ENCODE data around the gene GMDS. TPM values are rescaled to one million over a fixed set of nuclear protein-coding genes. Genes with fewer than 3 reads are reported as not detected.

Gene GMDS
- total and polyA plus RNA-seq, 4 donors = 7.3 to 28.3 (median 16.1) TPM

- Histone ChIP-seq H3K9me3 (ENCODE audit: control insufficient read depth in 4 of 4, insufficient read depth in 3 of 4, low read length in 3 of 4) (no peaks in the 10 kb centered on the region), H3K9ac (ENCODE audit: insufficient read depth in 1 of 2, low read length in 2 of 2) (no peak overlapping the region), H3K4me1 (ENCODE audit: control insufficient read depth in 5 of 5, insufficient read depth in 5 of 5, low read length in 5 of 5) (no peaks in the 10 kb centered on the region), H3K27me3 (ENCODE audit: control insufficient read depth in 3 of 3, insufficient read depth in 3 of 3, low read length in 2 of 3) (peaks cover 0 to 25% (median 24%) of the 10 kb centered on the region in 3 donors), H3K27ac (ENCODE audit: low read depth in 1 of 2, low read length in 1 of 2) (no peak overlapping the region), H3K36me3 (ENCODE audit: control insufficient read depth in 4 of 4, insufficient read depth in 4 of 4, low read length in 4 of 4) (no peaks in the 10 kb centered on the region), H3K4me3 (no peak overlapping the region)
- ATAC-seq (ENCODE audit: insufficient read depth, low FRiP score) = no peak
- no peak for TF ChIP-seq CTCF (IDR thresholded peaks at IDR 0.05; ENCODE audit: control extremely low read depth, extremely low read depth)
- WGBS, 2 donors = 74 to 92% methylated on average over 1 of the region's 1 CpG
- DNase-seq = no peak
These were observed 144.2 kb downstream of the GMDS start for GRCh38 chr6:2101213-2101612.

GRCh38 chr6:2099870-2100269 is 145.5 kb downstream of the GMDS start:
- DNase-seq (no peak), ATAC-seq (ENCODE audit: insufficient read depth, low FRiP score) (no peak)
- Histone ChIP-seq H3K27me3 (ENCODE audit: control insufficient read depth in 3 of 3, insufficient read depth in 3 of 3, low read length in 2 of 3) (peaks cover 0 to 30% (median 24%) of the 10 kb centered on the region in 3 donors), H3K4me1 (ENCODE audit: control insufficient read depth in 5 of 5, insufficient read depth in 5 of 5, low read length in 5 of 5) (no peaks in the 10 kb centered on the region), H3K4me3 (no peak overlapping the region), H3K9me3 (ENCODE audit: control insufficient read depth in 4 of 4, insufficient read depth in 3 of 4, low read length in 3 of 4) (no peaks in the 10 kb centered on the region), H3K27ac (ENCODE audit: low read depth in 1 of 2, low read length in 1 of 2) (no peak overlapping the region), H3K9ac (ENCODE audit: insufficient read depth in 1 of 2, low read length in 2 of 2) (no peak overlapping the region), H3K36me3 (ENCODE audit: control insufficient read depth in 4 of 4, insufficient read depth in 4 of 4, low read length in 4 of 4) (no peaks in the 10 kb centered on the region)
- TF ChIP-seq CTCF (IDR thresholded peaks at IDR 0.05; ENCODE audit: control extremely low read depth, extremely low read depth) = no peak

- Histone ChIP-seq H3K9ac (ENCODE audit: insufficient read depth in 1 of 2, low read length in 2 of 2) (no peak overlapping the region), H3K27ac (ENCODE audit: low read depth in 1 of 2, low read length in 1 of 2) (no peak overlapping the region), H3K4me3 (no peak overlapping the region), H3K9me3 (ENCODE audit: control insufficient read depth in 4 of 4, insufficient read depth in 3 of 4, low read length in 3 of 4) (no peaks in the 10 kb centered on the region), H3K4me1 (ENCODE audit: control insufficient read depth in 5 of 5, insufficient read depth in 5 of 5, low read length in 5 of 5) (no peaks in the 10 kb centered on the region), H3K36me3 (ENCODE audit: control insufficient read depth in 4 of 4, insufficient read depth in 4 of 4, low read length in 4 of 4) (no peaks in the 10 kb centered on the region), H3K27me3 (ENCODE audit: control insufficient read depth in 3 of 3, insufficient read depth in 3 of 3, low read length in 2 of 3) (peaks cover 0 to 28% (median 24%) of the 10 kb centered on the region in 3 donors)
- 87 to 89% methylated on average over 3 of the region's 3 CpGs for WGBS, 2 donors
- no peak for ATAC-seq (ENCODE audit: insufficient read depth, low FRiP score)
- no peak for TF ChIP-seq CTCF (IDR thresholded peaks at IDR 0.05; ENCODE audit: control extremely low read depth, extremely low read depth)
- no peak for DNase-seq
These were observed 147.9 kb downstream of the GMDS start for GRCh38 chr6:2097464-2097863.

GRCh38 chr6:2094642-2095041 is 150.8 kb downstream of the GMDS start:
- no peak for ATAC-seq (ENCODE audit: insufficient read depth, low FRiP score)
- Histone ChIP-seq H3K4me3 (no peak overlapping the region), H3K36me3 (ENCODE audit: control insufficient read depth in 4 of 4, insufficient read depth in 4 of 4, low read length in 4 of 4) (no peaks in the 10 kb centered on the region), H3K9me3 (ENCODE audit: control insufficient read depth in 4 of 4, insufficient read depth in 3 of 4, low read length in 3 of 4) (no peaks in the 10 kb centered on the region), H3K9ac (ENCODE audit: insufficient read depth in 1 of 2, low read length in 2 of 2) (no peak overlapping the region), H3K27ac (ENCODE audit: low read depth in 1 of 2, low read length in 1 of 2) (no peak overlapping the region), H3K27me3 (ENCODE audit: control insufficient read depth in 3 of 3, insufficient read depth in 3 of 3, low read length in 2 of 3) (peaks cover 0 to 19% (median 3%) of the 10 kb centered on the region in 3 donors), H3K4me1 (ENCODE audit: control insufficient read depth in 5 of 5, insufficient read depth in 5 of 5, low read length in 5 of 5) (no peaks in the 10 kb centered on the region)
- whole genome bisulfite sequencing, 2 donors = 99 to 100% methylated on average over 2 of the region's 2 CpGs
- no peak for TF ChIP-seq CTCF (IDR thresholded peaks at IDR 0.05; ENCODE audit: control extremely low read depth, extremely low read depth)
- no peak for DNase-seq

Measured in lung (tissue), 12 donors.